ENCODE measurements around the gene TNFRSF4.

The TNFRSF4 gene

DNA sequence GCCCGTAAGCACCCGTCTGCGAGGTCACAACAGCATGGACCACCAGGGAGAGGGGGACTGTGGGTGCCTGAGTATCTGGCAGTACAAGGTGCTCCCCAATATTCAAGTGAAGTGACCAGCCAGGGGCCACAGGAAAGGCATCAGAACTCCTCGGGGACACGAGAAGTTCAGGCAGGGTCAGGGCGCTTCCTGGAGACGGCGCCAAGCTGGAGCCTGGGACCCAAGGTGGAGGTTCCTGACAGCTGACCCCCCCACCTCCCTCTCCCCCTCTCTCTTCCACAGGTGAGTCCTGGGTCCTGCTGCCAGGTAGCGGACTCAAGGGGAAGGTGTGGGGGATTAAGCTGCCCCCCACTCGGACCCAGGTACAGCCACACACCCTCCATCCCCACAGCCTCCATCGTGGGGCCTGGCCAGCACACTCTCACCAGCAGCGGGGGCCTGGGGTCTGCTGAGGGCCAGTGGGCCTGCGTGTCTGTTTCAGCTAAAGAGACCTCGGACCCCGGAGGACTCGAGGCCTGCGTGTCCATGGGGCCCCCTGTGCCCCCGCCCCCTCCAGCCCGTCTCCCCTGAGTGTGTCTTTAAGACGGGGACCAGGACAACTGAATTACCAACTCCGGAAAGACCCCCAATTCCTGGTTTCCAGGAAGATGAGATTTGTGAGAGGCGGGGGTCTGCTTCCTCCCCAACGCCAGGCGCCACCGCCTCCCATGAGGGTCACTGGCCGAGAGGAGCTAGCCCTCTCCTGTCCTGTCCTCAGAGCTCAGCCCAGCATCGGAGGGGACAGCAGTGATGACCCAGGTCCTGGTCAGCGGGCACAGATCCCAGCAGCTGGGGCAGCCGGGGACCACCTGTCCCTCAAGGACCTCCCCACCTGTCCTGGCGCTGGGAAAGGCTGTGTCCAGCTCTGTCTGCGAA lies 13.7 kb downstream of the TNFRSF4 start:
- DNase-seq (ENCODE audit: low read depth in 2 of 2), result no peak
- H3K4me3 ChIP-seq (replicated peaks in 1 of 2; ENCODE audit: low read depth in 2 of 2, low read length in 2 of 2), result no peak overlapping the region
- TF ChIP-seq, protein P1, sequence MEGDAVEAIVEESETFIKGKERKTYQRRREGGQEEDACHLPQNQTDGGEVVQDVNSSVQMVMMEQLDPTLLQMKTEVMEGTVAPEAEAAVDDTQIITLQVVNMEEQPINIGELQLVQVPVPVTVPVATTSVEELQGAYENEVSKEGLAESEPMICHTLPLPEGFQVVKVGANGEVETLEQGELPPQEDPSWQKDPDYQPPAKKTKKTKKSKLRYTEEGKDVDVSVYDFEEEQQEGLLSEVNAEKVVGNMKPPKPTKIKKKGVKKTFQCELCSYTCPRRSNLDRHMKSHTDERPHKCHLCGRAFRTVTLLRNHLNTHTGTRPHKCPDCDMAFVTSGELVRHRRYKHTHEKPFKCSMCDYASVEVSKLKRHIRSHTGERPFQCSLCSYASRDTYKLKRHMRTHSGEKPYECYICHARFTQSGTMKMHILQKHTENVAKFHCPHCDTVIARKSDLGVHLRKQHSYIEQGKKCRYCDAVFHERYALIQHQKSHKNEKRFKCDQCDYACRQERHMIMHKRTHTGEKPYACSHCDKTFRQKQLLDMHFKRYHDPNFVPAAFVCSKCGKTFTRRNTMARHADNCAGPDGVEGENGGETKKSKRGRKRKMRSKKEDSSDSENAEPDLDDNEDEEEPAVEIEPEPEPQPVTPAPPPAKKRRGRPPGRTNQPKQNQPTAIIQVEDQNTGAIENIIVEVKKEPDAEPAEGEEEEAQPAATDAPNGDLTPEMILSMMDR (IDR thresholded peaks at IDR 0.05; ENCODE audit: low read depth, low read length), result no peak

DNA sequence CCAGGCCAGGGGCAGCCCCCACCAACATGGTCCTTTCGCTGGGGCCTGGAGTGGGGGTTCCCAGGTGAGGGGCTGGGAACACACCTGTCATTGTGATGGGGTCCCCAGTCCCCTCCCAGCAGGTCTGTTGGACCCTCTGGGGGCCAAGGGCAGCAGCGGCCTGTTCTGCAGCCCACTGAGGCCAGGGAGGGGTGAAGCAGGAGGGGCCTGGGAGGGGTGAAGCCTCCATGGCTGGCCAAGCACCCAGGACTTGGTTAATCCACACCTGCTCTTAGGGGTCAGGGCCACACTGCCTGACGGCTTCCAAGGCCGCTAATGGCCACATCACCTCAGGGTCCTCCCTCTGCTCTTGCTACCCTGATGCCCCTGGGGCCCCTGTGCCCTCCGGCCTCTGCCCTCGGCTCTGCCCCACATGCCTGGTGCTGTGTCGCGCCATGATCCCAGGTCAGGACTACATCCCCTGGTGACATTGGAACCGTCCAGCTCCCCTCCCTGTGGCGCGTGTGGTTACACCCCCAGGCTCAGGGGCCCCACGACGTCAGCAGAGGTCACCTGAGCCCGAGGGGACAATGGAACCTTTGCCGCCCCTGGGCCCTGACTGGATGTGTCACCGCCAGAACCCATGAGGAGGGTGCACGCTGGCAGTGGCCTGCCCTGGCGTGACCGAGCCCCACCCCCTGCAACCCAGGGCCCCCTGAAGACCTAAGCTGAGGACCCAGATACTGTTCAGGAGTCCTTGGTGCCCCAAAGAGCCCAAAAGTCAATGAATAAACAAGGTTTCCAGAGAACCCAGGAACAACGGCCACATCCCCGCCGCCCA lies 14.6 kb downstream of the TNFRSF4 start:
- TF ChIP-seq, protein P1 (IDR thresholded peaks at IDR 0.05; ENCODE audit: low read depth, low read length), result no peak
- no peak overlapping the region for H3K4me3 ChIP-seq (replicated peaks in 1 of 2; ENCODE audit: low read depth in 2 of 2, low read length in 2 of 2)

DNA sequence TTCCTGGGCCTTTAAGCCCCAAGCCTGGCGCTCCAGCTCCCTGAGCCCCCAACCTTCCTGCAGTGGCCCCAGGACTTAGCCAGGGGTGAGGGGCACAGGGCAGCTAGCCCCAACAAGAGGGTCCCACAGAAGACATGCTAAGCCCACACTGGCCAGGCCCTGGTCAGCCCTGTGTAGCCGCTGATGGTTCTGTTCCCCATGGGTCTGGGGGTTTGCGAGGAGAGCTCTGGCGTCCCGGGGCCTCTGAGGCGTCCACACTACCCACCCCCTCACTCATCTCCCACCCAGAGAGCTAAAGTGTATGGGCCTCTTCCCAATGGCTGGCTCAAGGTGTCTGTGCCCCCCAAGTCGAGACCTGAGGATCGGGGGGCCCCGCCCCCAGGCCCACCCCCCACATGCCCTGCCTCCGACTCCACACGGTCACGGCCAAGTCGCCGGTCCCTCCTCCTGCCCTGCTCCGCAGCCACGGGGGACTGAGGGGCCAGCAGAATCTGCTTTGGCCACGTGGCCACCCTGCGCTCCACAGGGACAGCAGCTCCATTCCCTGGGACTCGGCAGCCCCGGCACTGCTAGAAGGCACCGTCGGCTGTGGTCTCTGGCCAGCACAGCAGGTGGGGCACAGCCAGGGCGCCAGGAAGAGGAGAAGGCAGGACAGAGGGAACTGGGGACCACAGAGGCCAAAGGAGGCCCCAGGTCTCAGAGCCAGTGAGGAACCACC lies 15.4 kb downstream of the TNFRSF4 start:
- DNase-seq (ENCODE audit: low read depth in 2 of 2), result no peak
- TF ChIP-seq, protein P1 (IDR thresholded peaks at IDR 0.05; ENCODE audit: low read depth, low read length), result no peak
- H3K4me3 ChIP-seq (replicated peaks in 1 of 2; ENCODE audit: low read depth in 2 of 2, low read length in 2 of 2), result no peak overlapping the region

More for the DNA sequence above, 14.6 kb downstream of the TNFRSF4 start:
- no peak for DNase-seq (ENCODE audit: low read depth in 2 of 2)

DNA sequence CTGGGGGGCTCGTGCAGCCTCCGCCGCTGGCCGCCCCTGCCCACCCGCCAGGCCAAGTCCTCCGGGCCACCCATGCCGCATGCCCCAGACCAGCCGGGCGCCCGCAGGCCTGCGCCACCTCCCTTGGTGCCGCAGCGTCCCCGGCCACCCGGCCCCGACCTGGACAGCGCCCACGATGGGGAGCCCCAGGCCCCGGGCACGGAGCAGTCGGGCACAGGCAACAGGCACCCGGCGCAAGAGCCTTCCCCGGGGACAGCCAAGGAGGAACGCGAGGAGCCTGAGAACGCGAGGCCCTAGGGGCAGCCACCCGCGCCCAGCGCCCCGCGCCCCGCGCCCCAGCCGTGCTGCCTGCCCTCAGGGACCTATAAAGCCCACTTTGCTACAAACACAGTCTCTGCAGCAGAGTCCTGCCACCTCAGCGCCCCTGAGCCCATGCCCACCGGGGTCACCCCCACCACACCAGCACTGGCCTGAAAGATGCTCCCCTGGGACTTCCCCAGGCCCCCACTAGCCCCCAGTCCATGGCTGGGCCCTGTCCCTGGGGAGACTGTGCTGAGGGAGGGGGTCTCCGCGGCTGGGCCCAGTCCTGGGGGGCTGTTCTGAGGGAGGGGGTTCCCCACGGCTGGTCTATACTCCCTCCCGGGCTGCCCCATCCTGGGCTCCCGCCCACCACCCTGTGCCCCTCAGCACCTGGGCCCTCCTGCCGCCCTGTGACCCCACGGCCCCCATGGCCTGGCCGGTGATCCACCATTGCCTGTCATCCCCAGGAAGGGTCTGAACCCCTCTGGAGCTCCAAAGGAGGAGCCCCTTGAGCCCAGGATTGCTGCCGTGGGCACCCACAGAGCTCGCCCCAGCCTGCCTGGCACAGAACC lies 16.2 kb downstream of the TNFRSF4 start:
- no peak for DNase-seq (ENCODE audit: low read depth in 2 of 2)
- no peak overlapping the region for H3K4me3 ChIP-seq (replicated peaks in 1 of 2; ENCODE audit: low read depth in 2 of 2, low read length in 2 of 2)
- TF ChIP-seq, protein P1 (IDR thresholded peaks at IDR 0.05; ENCODE audit: low read depth, low read length), result no peak

DNA sequence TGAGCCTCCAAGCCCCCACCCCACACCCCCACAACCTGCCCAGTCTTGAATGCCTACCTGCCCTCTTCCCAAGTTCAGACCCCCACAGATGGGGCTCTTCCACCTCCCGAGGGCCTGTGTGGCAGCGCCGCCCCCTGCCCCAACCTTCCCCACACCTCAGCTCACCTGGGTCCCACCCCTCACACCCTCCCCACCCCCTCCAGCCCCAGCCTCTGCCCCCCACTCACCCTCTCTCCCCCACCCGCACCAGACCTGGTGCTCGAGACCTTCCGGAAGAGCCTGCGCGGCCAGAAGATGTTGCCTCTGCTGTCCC lies 16.8 kb downstream of the TNFRSF4 start:
- H3K4me3 ChIP-seq (replicated peaks in 1 of 2; ENCODE audit: low read depth in 2 of 2, low read length in 2 of 2), result no peak overlapping the region
- TF ChIP-seq, protein P1 (IDR thresholded peaks at IDR 0.05; ENCODE audit: low read depth, low read length), result no peak
- no peak for DNase-seq (ENCODE audit: low read depth in 2 of 2)

Measured in cardiac fibroblast (primary cell).